Measurements from ENCODE around the gene MMEL1. TPM values are rescaled to one million over a fixed set of nuclear protein-coding genes. Genes with fewer than 3 reads are reported as not detected.
"Not testable (repeated sequence)": the region's sequence is repeated elsewhere in the genome, so short reads cannot be mapped to it uniquely, and the experiment has no call there.

MMEL1 gene
- total RNA-seq, 1 donor from 2014 or later = 7.3 TPM

DNA sequence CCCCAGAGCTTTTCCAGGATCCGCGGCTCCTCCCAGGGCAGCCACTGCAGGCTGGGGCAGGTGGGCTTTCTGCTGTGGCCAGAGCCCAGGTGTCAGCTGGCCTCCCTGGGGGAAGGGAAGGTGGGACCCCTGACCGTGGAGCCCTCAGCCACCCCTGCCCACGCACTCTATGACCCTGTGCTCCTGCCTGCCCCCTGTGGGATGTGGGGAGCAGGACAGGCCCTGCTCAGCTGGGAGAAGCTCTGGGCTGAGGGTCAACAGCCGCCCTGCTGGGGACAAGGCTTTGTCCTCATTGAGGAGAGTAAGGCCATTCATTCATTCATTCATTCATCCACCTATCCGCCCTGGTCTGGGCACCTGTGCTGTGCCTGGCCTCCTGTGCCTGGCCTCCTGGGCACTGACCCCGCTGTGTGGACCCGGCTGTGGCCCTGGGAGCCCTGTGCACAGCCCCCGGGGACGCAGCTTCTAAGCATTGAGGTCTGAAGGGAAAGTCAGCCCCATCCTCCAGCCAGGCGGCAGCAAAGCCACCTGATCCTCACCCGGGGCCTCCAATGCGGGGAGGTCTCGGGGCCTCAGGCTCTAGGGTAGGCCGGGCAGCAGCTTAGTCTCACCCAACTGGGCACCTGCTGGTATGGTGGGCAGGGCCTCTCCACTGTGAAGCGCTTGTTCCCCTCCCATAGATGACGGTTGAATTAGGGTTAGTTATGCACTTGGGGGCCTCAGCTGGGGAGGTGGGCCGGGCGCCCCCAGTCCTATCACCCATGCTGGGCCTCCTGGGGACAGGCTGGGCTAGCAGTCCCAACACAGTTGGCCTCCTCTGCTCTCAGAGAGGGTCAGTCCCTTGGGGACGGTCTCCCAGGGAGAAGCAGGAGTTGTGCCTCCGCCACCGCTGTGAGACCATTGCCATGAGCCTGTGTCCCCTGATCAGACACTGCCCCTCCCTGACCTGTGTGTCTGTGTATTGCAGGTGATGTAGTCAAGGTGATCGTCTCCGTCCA lies 70.6 kb downstream of the MMEL1 start:
- DNase-seq (ENCODE audit: low spot score in 2 of 2) (no peak), FAIRE-seq (no peak)

- DNase-seq (ENCODE audit: low spot score in 2 of 2) (no peak), FAIRE-seq (no peak)
These were observed 71.4 kb downstream of the MMEL1 start for GRCh38 chr1:2561446-2561845.

- DNase-seq (ENCODE audit: low spot score in 2 of 2) = no peak
- no peak for FAIRE-seq
These were observed 72.3 kb downstream of the MMEL1 start for GRCh38 chr1:2560299-2561073.

GRCh38 chr1:2559509-2560298 lies 73.1 kb downstream of the MMEL1 start:
- FAIRE-seq = no peak
- no peak for DNase-seq (ENCODE audit: low spot score in 2 of 2)

DNA sequence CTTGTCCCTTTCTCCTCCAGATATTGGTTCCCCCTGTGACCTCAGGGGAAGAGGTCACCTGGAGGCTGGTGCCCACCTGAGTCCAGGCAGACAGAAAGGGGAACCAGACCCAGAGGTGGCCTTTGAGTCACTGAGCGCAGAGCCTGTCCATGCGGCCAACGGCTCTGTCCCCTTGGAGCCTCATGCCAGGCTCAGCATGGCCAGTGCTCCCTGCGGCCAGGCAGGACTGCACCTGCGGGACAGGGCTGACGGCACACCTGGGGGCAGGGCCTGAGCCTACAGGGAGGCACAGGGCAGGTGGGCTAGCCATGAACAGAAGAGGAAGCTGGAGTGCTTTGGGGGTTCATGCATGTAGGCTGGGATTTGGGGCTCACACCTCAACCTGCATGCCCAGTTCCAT lies 74.0 kb downstream of the MMEL1 start:
- DNase-seq (ENCODE audit: low spot score in 2 of 2) (no peak), FAIRE-seq (no peak)

GRCh38 chr1:2558420-2558819 lies 74.4 kb downstream of the MMEL1 start:
- FAIRE-seq = no peak
- DNase-seq (ENCODE audit: low spot score in 2 of 2) = no peak

- no peak for DNase-seq (ENCODE audit: low spot score in 2 of 2)
- no peak for FAIRE-seq
These were observed 75.1 kb downstream of the MMEL1 start for GRCh38 chr1:2557482-2558400.

GRCh38 chr1:2556678-2557481 lies 75.9 kb downstream of the MMEL1 start:
- FAIRE-seq (no peak), DNase-seq (ENCODE audit: low spot score in 2 of 2) (no peak)

GRCh38 chr1:2556277-2556677 lies 76.5 kb downstream of the MMEL1 start, which contains the start of gene TNFRSF14:
Gene TNFRSF14, plus strand, starts transcription at chr1:2556371. Its CDS starts 294 bp downstream, at chr1:2556665.
- DNase-seq (ENCODE audit: low spot score in 2 of 2) (peak in 1 of 2 donors; percentile 74), FAIRE-seq (no peak)

GRCh38 chr1:2555634-2556276 lies 77.1 kb downstream of the MMEL1 start:
- FAIRE-seq = no peak
- peak in 1 of 2 donors; percentile 71 for DNase-seq (ENCODE audit: low spot score in 2 of 2)

GRCh38 chr1:2554621-2555387 lies 78.0 kb downstream of the MMEL1 start:
- no peak for FAIRE-seq
- DNase-seq (ENCODE audit: low spot score in 2 of 2) = no peak

- no peak for FAIRE-seq
- no peak for DNase-seq (ENCODE audit: low spot score in 2 of 2)
These were observed 78.8 kb downstream of the MMEL1 start for GRCh38 chr1:2553871-2554620.

DNA sequence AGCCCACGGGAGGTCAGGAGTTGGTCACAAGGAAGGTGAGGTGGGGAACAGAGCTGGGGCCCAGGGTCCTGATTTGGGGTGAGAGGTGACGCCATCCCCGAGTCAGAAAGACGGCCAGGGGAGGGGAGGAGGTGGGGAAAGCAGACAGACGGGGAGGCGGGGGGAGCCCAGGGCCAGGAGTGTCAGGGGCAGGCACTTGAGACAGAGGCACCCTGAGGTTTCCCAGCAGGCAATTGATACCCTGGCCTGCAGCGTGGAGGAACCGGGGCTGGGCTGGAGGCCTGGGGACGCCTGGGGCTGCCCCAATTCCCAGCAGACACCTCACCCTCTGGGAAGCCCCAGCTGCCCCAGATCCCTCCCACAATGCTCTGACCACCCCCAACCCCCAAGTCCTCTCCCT lies 79.7 kb downstream of the MMEL1 start:
- DNase-seq (ENCODE audit: low spot score in 2 of 2); FAIRE-seq: not testable (repeated sequence)

GRCh38 chr1:2552189-2552588 lies 80.6 kb downstream of the MMEL1 start:
- no peak for DNase-seq (ENCODE audit: low spot score in 2 of 2)
- FAIRE-seq = no peak

DNA sequence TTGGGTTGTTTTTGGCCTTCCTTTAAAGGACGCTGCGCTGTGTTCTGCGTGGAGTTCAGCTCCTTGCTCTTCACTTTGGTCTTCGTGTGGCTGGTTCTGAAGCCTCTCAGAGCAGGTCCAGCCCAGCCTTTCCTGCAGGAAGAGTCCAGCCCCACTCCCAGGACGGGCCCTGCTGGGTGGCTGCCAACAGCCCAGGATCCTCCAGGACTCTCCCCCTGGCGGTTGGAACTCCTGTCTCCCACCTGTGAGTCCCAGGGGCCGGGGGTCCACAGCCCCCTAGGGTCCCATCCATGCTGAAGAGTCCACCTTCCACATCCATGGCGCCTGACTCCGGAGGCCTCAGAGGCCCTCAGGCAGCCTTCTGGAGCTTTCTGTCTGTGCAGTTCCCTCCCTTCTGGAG lies 81.3 kb downstream of the MMEL1 start:
- not testable (repeated sequence) for DNase-seq (ENCODE audit: low spot score in 2 of 2); FAIRE-seq

DNA sequence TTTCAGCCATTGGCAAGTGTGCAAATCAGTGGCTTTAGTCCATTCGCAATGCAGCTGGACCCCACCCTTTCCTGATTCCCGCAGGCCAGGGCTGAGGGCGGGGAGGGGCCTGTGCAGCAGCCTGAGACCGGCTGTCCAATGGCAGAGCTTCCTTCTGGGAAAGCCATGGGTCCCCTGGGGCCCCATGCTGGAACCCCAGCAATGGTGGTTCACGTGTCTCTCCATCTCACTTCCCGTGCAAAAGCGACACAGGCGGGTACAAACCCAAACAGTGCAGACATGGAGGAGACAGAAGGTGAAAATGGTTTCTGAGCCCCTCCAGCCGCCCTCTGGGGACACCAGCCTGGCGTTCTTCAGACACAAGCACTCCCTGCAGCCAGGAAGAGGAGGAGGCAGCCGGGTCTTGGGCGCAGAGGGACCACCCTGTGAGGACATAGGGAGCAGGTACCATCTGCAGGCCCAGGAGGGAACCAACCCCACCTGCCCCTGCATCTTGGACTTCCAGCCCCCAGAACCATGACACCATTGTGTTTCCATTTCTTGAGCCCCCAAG lies 82.4 kb downstream of the MMEL1 start:
- FAIRE-seq = not testable (repeated sequence)

More for the DNA sequence above, 82.4 kb downstream of the MMEL1 start:
- DNase-seq (ENCODE audit: low spot score in 2 of 2) = not testable (repeated sequence)
